ENCODE measurements around the gene CDK14.

- TF ChIP-seq CTCF (IDR thresholded peaks at IDR 0.05) (no peak), POLR2A (IDR thresholded peaks at IDR 0.05) (no peak)
Observed at GRCh38 chr7:90797596-90797995, 201.5 kb downstream of the CDK14 start.
